ENCODE data around the gene ELFN2.
A peak's percentile ranks its signal among the peaks of the same experiment; 100 is the strongest.

GRCh38 chr22:37330200-37331033 lies 96.9 kb downstream of the ELFN2 start:
- TF ChIP-seq CTCF (IDR thresholded peaks at IDR 0.05) (peak; percentile 66), ZFX (IDR thresholded peaks at IDR 0.05; ENCODE audit: borderline replicate concordance) (no peak)
